NOMO-1 (cell line): ENCODE results near the gene NT5C1A.

ENCODE experiments used
- DNase-seq, 2 experiments: peaks; one replicate each; lab custom pipeline; 2025; ENCODE audit not compliant: unreplicated experiment in 2 of 2; lab: John Stamatoyannopoulos, UW

Gene NT5C1A

DNA sequence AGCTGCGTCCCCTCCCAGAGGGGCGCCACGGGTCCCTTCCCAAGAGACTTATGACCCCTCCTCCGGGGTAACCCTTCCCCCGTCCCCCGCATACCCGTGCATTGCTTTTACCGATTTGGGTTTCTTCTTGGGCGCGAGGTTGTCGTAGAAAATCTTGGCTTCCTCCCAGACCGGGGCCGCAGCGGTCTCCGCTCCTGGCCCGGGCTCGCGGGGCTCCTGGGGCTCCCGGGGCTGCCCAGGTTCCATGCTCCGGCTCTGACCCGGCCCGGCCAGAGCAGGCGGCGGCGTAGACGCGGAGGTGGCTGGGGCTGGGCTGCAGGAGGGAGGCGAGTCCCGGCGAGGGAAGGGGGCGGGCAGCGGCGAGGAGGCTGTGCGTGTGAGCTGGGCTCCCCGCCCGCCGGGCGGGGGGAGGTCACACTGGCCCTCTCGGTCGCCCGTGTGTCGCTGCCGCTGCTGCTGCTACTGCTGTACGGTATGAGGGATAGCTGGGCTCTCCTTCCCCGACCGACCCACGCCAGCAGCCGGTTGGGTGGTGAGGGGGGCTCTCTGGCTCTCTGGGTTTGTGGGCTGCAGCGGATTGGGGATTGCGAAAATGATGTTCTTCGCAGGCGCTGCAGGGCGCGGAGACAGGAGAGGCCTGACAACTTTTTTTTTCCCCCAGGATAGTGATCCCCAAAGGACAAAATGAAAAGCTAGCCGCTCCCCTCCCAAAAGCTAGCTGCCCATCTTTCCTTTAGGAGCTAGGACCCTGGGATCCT, at the start of gene NT5C1A:
Gene NT5C1A (minus strand): TSS at position 315 of the 758 bp plus-strand sequence. CDS start 69 bp downstream, at position 246.
- DNase-seq, result peak in 1 of 2 experiments; percentile 26

DNA sequence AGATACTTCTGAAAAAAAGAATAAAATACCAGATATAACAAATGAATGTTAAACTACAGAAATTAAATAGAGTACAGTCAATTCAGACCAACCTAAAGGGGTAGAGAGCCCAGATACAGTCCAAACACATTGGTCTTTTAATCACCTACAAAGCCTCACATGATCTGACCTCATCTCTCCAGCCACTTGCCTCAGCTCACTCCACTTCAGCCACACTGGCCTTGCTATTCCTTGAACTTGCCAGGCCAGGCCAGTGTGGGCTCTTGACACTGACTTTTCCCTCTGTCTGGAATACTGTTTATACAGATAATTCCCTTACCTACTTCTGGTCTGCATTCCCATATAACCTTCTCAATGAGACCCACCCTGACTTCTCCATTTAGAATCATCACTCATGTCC, 49.8 kb upstream of the NT5C1A start:
- DNase-seq, result no peak

DNA sequence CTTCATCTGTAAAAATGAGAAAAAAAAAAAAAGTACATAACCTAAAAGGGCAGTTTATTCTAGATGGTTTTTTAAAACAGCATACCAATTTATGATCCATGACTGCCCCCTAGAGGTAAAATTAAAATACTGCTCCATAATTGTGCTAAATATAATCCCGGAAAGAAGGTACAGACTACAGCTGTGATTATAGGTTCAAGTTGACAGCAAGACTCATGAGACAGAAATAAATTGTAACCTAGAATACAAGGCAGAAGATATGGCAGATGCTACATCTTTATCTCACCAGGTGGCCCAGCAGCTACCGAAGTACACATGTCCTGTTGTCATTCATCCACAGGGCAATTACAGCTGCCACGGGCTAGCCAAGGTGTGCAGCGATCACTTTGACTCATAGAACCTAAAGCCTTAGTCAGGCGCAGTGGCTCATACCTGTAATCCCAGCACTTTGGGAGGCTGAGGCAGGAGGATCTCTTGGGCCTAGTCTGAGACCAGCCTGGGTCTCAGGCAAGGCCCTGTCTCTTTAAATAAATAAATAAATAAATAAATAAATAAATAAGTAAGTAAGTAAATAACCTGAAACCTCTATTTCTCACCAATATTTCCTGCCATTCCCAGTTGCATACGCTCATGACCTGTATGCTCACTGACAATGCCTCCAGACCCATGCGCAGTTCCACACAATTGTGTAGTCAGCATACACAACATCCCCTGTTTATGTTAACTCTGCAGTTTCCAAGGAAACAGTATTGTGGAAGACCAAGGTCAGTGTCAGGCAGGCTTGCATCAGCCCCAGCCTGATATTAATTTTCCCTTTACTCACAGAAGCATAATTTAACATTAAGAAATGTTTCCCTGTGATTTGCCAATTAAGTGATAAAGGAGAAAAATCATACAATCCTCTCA, 48.4 kb upstream of the NT5C1A start:
- DNase-seq, result peak in 1 of 2 experiments; percentile 80

DNA sequence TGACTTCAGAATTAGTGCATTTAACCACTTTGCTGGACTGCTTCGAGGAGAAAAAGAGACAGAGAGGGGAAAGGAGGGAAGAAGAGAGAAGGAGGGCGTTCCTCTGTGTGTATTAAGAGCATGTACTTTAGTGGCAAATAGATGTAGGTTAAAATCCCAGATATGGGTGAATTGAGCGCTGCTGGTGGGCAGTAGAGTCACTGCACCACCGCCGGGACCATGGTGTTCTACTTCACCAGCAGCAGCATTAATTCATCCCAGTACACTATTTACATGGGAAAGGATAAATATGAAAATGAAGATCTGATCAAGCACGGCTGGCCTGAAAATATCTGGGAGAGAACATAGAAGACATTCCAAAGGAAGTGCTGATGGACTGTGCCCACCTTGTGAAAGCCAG, 45.9 kb upstream of the NT5C1A start:
- DNase-seq, result no peak

DNA sequence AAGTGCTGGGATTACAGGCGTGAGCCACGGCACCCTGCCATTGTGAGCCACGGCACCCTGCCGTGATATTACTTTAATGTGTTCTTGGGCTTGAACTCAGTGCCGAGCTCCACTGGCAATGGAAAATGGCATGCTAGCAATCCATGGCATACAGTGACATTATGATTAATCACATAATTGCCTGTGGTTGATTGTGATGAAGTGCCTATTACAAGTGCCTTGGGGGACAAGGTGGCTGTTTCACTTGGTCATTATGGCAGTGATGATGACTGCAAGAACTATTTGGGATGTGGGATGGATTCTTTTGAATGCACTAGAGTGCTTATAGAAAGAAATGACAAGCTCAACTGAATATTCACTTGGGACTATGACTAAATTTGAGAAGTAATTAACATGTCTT, 41.6 kb upstream of the NT5C1A start:
- DNase-seq, result no peak

DNA sequence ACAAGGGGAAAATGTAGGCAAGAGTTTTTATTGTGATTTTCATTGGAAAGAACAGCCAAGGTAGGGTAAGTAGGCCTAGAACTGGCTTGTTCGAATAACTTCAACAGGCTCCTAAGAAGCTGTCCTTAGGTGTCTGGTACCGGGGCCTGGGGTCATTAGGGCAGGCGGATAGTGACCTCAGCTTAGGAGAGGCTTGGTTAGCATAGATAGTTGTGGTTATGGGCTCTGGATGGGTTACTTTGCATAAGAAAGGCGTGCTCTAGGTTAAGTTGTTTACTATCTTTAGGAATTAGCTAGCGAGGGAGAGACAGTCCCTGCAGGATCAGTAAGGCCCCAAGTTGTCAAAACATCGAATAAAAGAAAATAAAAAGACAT, 40.0 kb upstream of the NT5C1A start:
- no peak for DNase-seq

DNA sequence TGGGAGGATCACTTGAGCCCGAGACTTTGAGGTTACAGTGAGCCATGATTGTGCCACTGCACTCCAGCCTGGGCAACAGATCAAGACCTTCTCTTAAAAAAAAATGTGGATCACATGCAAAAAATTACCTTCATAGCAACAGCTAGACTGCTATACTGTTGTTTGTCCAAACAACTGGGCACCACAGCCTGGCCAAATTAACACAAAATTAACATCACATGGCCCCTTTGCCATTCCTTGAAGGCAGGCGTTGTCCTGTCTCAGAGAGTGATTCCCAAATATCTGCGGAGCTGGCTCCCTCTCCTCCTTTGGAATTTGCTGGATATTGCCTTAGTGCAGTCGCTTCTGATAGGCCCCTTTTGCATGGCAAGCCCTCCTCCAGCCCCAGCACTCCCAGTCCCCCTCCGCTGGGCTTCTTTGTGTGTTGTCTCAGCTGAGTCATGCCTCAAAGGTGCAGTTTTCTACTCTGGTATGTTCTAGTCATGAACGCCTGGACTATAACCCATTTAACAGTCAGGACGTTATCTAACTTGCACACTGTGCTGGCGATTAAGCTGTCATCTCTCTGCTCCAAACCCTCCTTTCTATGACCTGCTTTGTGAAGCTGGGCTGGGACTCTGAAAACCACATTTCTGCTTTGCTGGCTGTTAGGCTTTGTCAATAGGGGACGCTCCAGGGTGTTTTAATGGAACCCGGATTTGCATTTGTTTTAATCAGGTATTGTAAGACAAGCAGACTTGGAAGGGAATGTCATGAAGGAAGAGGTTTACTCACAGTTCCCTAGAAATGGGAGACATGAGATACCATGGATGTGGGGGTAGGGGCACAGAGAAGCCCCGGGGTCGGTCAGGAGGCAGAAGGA, 39.4 kb upstream of the NT5C1A start:
- no peak for DNase-seq

DNA sequence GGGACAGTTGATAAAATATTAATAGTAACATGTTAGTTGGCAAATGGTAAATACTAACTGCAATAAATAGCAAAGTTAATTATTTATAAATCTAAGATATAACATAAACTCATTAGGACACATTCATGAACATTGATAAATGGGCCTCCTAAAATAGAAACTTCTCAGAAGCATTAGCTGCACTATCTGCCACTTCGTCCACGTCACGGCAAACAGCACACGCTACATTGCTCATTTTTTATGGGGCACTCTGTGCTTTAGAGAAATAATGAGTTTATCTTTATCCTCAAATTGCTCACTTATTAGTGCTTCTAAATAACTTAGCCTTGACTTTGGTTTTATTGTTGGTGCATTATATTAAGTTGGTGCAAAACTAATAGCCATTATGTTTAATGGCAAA, 35.6 kb upstream of the NT5C1A start:
- DNase-seq, result no peak

DNA sequence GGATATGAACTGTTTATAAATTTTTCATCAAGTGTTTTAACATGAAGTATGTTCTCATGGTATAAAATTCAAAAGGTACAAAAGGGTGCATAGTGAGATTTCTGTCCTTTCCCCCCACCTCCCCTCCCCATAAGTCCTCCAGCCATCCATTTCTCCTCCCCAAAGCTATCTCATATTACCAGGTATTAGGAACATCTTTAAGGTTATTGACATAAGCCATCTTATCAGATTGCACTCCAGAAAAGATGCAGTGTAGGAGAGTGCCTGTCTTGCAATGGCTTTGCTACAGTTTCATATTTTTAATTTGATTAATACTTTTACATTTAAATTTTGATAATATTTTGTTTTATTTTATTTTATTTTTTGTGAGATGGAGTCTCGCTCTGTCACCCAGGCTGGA, 32.9 kb upstream of the NT5C1A start:
- no peak for DNase-seq

DNA sequence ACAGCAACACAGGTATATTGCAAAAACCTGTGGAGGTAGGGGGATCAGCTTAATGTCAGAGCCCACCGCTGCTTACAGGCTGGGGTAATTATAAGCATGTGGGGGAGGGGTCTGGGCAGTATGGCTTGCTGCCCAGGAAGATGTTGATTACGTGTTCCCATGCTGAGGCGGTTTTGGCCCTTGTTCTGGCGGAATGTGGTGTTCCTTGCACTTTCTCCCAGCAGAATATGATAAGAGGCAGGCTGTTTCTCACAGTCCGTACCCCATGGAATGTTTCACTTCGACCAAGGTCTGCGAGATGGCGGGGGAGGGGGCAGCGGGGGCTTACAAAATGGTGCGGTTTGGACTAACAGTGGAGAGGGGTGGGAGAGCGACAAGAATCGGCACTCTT, 29.1 kb upstream of the NT5C1A start:
- DNase-seq, result no peak

DNA sequence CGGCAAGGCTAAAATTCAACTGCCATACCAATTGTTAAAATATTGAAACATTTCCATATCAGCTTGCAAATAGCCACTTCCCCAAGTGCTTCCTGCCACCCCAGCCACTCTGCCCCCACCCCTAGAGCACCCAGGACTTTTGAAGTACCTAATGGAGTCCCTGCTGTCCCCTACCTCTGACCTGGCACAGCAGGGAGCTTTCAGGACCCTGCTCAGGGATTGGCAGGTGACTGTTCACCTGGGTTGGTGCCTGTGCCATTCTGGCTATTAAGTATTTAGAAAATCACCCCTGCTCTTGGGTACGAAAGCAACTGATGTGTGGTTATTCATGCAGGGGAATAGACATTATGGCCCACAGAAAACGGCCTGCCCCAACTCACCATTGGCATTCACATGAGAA, 28.4 kb upstream of the NT5C1A start:
- DNase-seq, result no peak

DNA sequence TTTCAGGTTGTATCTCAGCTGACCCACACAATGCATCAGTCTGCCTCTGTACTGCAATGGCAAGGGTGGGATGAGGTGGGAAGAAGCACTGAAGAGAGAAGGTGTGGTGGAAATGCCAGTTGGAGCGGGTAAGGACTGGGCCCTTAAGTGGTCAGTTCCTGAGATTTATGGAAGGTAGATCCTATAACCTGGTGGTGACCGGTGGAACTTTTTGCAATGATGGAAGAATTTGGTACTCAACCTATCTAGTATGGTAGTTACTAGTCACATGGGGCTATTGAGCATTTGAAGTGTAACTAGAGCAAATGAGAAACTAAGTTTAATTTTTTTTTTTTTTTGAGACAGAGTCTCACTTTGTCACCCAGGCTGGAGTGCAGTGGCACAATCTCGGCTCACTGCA, 27.5 kb upstream of the NT5C1A start:
- DNase-seq, result no peak

DNA sequence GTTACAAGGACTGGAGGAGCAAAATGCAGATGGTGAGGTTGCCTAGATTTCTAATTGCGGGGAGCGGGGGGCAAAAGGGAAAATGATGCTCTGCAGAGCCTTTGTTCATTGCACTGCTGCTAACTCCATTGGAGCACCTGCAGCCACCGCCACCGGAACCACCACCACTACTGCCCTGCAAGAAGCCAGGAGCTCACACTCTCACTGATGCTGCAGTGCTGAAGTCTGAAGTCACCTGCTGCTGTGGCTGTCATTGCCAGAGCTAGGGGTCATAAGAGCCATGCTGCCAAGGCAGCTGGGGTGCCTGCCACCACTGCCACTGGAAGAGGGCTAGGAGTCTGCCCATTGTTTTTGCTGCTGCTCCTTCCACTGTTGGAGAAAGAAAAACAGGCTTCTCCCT, 26.7 kb upstream of the NT5C1A start:
- no peak for DNase-seq

DNA sequence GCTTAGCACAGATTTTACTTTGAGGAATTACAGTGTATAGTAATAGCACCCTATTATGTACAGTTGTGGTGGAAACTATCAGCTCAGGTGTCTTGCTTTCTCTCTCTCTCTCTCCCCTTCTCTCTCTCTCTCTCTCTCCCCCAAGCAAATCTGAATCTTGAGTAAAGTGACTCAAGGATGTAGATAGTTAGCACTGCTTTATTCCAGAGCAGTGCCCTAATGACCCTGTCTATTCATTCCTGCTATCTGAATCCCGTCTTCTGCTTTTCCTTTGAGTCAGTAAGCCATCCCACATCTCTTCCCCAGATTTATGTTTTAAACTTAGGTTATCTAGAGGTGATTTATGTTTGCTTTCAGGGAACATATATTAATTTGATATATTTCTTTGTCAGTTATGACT, 24.5 kb upstream of the NT5C1A start:
- no peak for DNase-seq

DNA sequence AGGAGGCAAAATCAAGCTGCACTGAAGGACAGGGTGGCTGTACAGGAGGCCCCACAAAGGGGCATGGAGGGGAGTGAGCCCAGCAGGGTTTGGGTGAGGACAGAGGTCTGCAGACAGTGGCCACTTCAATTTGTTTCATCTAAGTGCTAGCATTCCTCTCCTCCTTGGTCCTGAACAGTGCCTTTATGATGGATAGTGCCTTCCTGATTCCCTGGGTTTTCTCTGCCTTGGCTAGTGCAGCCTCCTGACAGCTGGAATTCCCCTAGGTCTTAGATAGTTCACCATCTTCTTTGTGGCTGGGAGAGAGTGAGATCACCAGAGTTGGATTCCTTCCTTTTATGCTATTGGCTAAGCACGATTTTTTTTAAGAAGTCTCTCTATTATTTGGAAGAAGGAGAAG, 23.1 kb upstream of the NT5C1A start:
- DNase-seq, result no peak

DNA sequence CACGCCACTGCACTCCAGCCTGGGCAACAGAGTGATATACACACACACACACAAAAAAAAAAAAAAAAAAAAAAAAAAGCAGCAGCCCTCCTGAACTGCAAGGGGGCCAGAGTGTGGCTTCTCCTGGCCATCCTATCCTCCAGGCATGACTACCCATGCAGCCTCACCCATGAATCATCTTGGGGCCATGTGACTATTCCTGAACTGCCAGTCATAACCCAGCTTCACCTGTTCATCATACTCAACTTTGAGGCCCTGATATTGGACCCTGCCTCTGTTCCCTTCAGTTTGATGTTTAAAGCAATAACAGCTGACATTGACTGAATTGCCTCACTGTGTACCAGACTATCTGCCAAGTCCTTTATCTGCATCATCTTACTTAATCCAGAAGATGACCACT, 22.1 kb upstream of the NT5C1A start:
- no peak for DNase-seq

DNA sequence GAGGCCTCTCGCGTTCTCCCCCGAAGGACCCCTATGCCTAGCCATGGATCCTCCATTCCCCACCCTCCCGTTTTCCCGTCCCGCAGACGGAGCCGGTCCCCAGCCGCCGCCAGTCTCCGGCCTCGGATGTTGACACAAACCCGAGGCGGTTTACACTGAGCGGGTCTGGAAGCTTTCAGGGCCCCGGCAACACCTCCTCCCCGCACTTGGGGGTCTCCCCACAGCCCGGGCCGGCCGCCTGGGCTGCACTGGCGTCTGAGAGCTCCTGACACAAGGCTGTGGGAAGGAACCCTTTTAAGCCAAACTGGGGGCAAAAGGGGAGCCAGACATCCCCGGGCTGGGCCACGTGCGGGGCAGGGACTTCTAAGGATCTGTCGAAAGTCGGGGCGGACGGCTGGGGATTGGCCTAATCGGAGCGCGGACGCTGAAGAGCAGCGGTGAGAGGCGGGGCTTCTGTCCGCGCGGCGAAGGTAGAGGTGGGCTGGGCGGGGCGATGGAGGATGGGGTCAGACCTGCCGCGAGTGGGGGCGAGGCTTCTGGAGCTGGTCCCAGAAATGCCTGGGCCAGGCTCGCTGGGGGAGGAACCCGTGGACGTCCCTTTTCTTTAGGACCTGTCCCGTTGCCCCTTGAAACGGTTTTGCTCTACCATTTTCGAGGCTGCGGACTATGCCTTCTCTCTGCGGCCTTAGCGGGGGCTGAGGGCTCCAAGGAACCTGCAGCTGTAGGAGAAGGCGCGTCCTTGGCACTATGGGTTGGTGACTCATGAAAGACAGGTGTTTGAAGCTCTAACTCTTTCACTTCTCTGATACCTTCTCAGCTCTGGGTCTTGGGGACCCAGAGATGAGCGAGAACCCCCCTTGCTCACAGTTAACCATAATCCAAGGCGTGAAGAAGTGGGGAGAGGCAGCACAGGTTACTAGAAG, 20.5 kb upstream of the NT5C1A start:
- no peak for DNase-seq

DNA sequence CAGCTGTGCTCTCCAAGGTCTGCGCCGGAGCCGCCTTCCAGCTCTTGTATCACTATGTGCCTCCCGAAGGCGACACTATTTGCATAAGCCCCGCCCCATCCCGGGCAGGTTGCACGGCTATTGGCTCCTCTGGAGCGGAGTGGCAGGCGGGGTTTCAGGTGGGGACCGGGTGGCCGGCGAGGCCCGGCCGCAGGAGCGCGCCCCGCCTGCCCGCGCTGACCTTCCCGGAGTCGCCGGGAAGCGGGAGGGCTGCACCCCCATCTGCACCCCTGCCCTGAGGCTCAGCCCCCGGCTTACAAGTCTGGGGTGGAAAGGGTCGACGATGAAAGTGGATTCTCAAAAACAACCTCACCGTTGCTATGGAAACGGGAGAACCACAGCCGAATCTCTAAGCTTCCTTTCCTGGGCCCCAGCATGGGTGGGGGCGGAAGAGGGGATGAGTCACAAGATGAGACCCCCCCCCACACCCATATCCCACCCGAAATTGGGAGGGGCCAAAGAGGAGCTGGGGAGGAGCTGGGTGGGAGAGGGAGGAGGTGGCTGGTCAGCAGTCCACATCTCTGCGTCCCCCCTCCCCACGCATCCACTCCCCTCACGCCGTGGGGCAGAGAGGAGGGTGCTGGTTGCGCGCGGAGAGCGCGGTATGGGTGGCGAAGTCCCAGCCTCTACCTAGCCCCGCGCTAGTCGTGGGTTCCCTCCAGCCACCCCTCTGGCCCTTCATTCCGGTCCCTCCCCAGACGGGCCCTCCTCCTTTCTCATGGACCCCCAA, 19.7 kb upstream of the NT5C1A start, which contains the start of gene HPCAL4:
Gene HPCAL4 (minus strand): TSS at position 51 of the 769 bp plus-strand sequence. CDS start 6,830 bp downstream, outside the sequence.
- DNase-seq, result peak; percentile 83 to 84

DNA sequence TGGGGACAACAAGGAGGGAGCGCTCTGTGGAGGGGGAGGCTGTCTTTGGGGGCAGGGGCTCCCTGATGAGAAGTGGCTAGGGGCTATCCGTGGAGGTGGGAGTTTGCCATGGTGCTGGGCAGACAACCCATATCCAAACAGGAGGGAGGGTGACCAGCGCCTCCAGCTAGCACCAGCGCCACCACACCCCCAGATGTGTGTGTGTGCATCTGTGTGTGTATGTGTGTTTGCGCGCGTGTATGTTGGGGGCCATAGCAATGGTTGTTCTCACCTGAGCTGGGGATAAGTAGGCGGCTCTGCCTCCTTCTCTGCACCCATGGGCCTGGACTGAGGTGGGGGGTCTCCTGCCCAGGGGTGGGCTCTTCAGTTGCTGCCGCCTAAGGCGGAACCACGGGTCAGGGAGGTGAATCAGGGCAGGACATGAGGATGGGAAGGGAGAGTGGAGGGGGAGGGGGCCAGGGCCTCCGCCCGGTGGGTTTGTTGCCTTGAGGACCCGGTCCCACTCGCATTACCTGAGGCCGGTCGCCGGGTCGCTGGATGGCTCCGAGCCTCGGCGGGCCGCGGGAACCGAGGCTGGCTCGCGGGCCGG, 19.0 kb upstream of the NT5C1A start:
- no peak for DNase-seq
